K562 treated with DMSO at 1 percent for 4 hours (cell line): ENCODE data around the gene ZNF331. TPM values are rescaled to one million over a fixed set of nuclear protein-coding genes. Genes with fewer than 3 reads are reported as not detected.

Experiments used
- total RNA-seq: library from RNA; unstranded; fragments of 300-600 nt; gene quantifications from 2 replicates; pipeline ENCODE4 v1.2.3, GENCODE V29; 2022; ENCODE audit not compliant: insufficient read depth

Gene ZNF331
- total RNA-seq, result 3.3 and 4.2 TPM in 2 replicates

GRCh38 chr19:53537521-53538377 is at the start of gene ZNF331:
Gene ZNF331 (plus strand): TSS chr19:53538145. CDS start chr19:53569377, 31,232 bp downstream.

Other genes with a start within 250 kb of the ZNF331 start
- gene ZNF845, start 204.4 kb upstream of the ZNF331 start, total RNA-seq, result 2.9 and 3.4 TPM in 2 replicates
- gene ZNF525, start 172.4 kb upstream of the ZNF331 start, total RNA-seq, result 1.7 and 2.1 TPM in 2 replicates
- 2.5 and 3.8 TPM in 2 replicates for gene ZNF765, start 143.0 kb upstream of the ZNF331 start, total RNA-seq
- gene ZNF761, start 106.2 kb upstream of the ZNF331 start, total RNA-seq, result 6.4 and 7.6 TPM in 2 replicates
- gene ZNF813, start 70.4 kb upstream of the ZNF331 start, total RNA-seq, result 2.3 and 2.8 TPM in 2 replicates
- not detected in 2 replicates for gene DPRX, start 93.9 kb downstream of the ZNF331 start, total RNA-seq